Body of pancreas (tissue), 4 donors: ENCODE data around the gene SPATS2L.

ENCODE experiments used
- CTCF ChIP-seq, 7 experiments: fragments of 450-650 bp in 4 of 7; fragments of 200-600 bp in 3 of 7; sonication (generic) in 3 of 7; IDR thresholded peaks; one replicate each; pipeline ENCODE4 v1.5.1; 2016 to 2019; ENCODE audit warnings: antibody characterized with exemption in 7 of 7
- POLR2A ChIP-seq, 3 donors: fragments of 450-650 bp; IDR thresholded peaks; one replicate each; pipeline ENCODE4 v1.6.1; 2016; ENCODE audit warnings: antibody characterized with exemption in 3 of 3, mild to moderate bottlenecking in 2 of 3

- no peak for TF ChIP-seq CTCF (IDR thresholded peaks at IDR 0.05)
- no peak for TF ChIP-seq POLR2A (IDR thresholded peaks at IDR 0.05)
Observed at GRCh38 chr2:200300065-200300464, 6.4 kb upstream of the SPATS2L start.
